TTC549 (cell line): ENCODE data around the gene BFSP1.

Experiments
- FAIRE-seq: peaks from 2 replicates; lab custom pipeline; 2012; peaks lifted over from hg19 to GRCh38; lab: Jason Lieb, UNC

BFSP1 gene

DNA sequence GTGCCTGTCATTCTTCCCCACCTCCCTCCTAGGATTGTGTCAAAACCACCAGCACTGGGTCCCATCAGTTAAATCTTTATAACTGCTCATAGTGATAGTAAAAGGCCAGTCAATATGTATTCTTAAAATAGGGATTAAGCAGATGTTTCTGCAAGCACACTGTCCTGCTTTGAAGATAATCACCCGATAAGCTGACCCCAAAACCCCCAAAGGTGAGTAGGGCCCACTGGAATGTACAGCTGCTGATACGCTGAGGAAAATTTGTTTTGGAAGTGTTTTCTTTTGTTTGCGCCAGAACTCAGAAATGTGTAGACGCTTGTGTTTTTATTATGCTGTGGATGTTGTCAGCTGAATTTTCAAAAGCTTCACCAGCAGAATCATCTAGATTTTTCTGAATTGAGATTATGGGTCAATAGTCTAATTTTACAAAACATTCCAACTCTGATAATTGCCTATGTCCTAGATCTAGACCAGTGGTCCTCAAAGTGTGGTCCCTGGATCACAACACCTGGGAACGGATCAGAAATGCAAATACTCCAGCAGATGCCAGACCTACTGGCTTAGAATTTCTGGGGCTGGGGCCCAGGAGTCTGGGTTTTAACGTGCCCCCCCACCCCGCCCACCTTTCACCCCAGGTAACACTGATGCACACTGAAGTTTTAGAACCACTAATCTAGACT lies 11.4 kb downstream of the BFSP1 start:
- no peak for FAIRE-seq

DNA sequence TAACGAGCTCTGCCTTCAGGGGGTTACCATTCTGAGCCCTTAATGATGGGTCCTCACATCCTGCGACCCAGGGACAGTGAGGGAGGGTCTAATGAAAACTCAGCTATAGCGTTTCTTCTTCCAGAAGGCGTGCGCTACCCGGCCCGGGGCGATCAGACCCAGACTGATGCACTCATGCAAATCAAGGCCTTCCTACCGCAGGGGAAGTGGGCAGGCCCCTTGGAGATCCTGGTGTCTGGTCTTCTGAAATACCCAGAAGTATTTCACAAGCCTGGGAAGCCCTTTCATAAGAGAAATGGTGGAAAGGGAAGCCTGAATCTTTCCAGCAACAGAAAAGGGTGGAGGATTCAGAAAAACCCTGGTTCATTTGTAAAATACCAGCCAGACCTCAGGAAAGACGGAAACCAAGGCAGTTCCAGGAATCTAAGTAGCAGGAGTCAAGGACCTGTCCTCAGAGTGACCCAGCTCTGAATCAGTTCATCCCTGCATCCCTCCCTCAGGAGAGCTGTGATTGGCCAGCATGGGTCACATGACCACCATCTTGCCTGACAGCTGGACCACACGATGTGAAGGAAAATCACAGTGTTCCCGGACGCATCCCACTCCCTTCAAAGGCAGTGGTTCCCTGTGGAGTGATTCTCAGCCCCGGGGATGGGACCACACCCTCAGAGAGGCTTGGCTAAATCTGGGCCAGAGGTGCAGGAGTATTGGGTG lies 12.7 kb downstream of the BFSP1 start:
- no peak for FAIRE-seq

DNA sequence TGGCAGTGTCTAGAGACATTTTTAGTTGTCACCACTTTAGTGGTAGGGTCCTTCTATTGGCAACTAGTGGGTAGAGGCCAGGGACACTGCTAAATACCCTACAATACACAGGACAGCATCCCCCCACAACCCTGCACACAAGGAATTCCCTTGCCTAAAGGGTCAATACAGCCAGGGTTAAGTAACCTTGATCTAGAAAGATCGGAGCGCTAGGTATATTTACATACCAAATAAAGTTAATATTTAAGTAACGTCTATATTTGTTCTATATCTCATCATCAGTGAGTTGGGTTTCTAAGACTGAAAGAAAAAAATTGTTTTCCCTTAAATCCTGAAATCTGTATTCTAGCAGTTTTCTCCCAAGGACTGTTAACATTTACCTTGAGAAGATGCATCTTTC lies 16.1 kb downstream of the BFSP1 start:
- no peak for FAIRE-seq

DNA sequence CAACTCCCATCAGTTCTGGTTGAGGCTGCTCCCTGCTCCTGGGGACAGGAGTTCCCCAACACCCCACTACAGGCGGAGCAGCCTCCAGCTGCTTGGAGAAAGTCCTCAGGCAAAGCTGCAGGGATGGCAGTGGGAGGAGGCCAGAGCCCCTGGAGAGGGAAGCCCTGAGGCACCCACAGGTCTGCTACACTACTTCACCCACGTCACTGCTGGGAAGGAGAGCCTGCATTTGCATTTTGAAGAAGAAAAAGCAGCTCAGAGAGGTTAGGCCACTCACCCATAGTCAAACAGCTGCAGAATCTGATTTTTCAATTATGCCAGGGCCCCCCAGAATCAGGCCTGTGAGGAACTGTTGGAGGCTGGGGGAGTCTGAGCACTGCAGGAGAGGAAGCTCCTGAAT lies 17.2 kb downstream of the BFSP1 start:
- no peak for FAIRE-seq

DNA sequence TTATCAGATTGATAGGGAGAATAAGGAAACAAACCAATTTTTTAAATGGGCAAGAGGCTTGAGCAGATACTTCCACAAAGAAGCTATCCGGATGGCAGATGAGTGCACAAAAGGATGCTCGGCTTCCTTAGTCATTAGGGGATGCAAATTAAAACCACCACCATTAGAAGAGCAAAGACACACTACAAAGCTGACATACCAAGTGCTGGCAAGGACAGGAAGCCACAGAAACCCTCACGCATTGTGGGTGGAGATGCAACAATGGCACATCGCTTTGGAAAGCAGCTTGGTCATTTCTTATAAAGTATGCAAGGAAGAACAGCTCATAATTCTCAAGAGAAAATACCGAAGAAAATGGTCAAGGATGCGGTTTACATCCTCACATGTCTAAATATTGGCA lies 19.8 kb downstream of the BFSP1 start:
- FAIRE-seq: no peak

DNA sequence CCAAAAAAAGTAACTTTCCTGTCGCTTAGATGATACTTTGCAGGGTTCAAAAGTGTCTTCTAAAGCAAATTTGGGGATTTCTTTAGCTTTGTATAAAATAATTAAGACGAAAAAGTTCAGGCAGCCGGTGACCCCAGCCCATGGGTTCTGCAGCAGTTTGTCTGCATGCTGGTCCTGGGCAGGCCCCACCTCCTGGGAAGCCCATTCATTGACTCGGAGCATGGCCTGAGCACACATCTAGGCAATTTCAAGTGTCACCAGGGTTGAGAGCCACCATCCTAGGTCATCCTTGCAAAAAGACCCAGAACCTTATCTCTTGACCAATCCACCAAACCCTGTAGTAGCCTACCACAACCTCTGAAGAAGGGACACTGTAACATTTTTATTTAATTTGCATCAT lies 20.6 kb downstream of the BFSP1 start:
- no peak for FAIRE-seq

DNA sequence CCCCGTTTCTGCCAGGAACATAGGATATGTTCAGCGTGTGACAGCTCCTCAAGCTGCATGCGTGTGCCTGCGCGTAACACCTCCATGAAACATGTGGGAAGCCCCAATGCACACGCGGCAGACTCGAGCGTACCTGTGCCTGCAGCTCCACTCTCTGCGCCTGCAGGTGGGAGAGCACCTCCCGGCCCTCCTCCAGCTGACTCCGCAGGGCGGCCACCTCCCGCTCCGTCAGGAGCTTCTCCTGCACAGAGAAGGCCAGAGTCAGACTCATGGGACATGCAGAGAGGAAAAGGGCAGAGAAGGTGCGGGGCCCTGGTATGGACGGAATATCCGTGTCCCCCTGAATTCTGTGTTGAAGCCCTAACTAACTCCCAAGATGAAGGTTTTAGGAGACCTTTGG lies 22.4 kb downstream of the BFSP1 start:
- no peak for FAIRE-seq

DNA sequence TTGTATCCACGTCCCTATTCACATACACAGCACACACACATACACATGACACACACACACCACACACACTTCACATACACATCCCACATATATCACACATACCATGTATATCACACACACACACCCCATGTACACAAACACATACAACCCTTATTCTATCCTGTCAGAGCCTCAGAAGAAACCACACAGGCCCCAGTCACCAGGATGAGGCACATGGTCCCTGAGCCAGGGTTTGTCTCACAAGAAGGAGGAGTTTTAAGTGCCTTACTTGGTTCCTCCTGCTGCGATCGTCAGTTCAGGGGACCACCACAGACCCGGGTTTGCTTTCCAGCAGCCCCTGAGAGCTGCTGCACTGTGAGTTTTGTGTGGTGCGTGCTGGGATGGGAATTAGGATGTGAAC lies 23.6 kb downstream of the BFSP1 start:
- FAIRE-seq: no peak

DNA sequence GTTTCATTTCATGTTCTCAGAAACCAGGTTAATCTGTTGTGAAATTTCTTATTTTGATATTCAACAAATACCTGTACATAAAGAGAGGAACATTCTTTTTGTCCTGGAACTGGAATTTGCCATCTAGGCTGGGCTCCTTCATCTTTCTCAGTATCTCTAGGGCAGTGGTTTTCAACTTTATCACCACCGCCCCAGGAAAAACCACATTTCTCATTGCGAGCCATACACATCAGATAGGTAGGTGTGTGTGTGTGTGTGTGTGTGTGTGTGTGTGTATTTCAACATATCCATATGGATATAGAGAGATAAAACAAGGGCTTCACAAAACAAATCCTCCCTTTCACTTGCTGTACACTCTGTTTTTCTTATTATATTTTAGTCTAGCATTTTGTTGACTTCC lies 24.1 kb downstream of the BFSP1 start:
- no peak for FAIRE-seq

DNA sequence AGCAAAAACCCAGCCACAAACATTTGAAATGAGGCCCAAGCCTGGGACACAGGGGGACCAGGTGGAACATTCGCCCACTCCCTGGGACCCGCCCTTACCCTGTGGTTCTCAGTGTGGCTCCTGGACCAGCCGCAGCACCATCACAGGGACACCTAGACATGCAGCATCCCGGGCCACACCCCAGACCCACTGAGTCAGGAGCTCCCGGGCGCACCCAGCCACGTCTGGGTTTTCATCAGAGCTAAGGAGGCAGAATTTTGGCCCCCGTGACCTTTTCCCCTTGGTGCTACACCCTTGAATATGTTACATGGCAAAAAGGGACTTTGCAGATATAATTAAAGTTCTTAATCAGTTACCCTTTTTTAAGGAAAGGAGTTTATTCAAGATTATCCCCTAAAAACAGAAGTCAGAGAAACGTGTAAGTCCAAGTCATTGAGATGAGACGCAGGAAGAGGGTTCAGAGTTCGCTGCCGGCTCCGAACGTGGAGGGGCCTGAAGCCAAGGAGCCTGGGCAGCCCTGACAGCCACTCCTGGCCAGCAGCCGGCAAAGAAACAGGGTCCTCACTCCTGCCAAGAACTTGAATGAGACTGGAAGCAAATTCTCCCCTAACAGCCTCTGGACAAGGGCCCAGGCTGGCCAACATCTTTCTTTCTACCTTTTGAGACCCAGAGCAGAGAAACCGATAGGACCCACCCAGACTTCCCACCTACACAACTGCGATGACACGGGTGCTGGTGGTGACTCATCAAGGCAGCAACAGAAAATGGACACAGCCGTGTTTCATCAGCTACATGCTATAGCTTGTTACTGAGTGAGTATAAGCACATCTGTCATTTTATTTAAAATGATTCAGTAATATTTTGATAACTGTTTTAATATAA lies 25.3 kb downstream of the BFSP1 start:
- no peak for FAIRE-seq

DNA sequence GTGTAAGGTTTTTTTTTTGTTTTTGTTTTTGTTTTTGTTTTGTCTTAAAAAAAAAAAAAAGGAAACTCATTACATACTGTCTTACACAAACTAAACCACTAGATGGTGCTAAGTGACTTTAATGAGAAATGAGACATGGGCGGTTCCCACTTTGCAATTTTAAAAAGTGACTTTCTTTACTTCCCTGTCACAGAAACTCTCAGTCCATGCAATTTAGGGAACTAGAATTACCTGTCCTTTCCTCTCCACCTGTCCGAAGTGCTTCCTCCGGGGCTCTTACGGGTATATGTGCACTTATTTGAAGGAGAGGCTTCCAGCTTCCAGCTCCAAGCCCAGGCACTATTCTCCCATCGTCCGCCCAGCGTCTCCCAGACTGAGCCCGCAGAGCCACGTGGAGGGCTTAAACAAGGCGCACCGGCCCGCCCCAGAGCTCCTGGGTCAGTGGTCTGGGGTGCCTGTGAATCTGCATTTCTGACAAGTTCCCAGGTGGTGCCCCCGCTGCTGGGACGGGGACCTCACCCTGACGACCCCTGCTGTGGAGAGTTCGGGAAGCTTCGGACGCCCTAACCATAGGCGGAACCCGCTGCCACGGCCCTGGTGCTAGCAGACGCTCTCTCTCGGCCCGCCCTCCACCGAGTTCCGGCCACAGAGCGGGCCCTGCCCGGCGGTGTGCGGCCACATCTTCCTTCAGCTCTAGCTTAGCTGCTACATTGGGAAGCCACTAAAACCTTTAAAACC lies 26.1 kb downstream of the BFSP1 start:
- FAIRE-seq: peak; percentile 82

DNA sequence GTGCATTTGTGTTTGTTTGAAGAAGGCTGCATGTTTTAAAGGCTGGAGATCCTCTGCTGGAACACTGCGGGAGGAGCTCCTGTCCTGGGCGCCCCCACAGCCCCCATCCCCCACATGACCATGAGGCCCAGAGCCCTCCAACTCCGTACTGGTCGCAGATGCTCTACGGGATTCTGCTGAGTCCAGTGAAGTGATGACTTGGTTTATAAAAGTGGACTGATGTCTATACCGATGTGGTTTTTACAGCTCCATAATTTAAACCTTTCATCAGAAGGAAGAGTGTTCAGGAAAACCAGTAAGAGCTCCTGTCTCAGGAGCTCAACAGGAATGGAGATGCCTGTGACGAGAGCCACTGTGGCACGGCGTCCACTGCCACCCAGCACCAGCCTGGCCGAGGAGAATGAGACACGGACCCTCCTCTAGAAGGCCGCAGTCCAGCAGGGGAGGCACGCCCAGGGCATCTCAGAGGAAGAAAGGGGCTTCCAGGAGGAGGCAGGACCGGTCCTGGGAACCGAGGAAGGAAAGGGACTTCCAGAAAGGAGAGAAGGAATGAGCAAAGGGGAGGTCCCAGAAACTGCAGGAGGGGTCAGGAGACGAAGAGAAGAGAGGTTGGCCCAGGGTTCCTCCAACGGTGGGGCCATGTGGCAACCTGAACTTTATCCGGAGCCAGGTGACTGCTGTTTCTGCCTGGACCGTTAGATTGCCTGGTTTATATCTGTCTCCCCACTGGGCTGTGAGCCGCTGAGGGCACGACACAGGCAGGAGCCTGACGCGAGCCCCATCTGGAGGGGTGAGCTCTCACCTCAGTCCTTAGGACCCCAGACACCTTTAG lies 26.9 kb downstream of the BFSP1 start:
- FAIRE-seq: no peak

DNA sequence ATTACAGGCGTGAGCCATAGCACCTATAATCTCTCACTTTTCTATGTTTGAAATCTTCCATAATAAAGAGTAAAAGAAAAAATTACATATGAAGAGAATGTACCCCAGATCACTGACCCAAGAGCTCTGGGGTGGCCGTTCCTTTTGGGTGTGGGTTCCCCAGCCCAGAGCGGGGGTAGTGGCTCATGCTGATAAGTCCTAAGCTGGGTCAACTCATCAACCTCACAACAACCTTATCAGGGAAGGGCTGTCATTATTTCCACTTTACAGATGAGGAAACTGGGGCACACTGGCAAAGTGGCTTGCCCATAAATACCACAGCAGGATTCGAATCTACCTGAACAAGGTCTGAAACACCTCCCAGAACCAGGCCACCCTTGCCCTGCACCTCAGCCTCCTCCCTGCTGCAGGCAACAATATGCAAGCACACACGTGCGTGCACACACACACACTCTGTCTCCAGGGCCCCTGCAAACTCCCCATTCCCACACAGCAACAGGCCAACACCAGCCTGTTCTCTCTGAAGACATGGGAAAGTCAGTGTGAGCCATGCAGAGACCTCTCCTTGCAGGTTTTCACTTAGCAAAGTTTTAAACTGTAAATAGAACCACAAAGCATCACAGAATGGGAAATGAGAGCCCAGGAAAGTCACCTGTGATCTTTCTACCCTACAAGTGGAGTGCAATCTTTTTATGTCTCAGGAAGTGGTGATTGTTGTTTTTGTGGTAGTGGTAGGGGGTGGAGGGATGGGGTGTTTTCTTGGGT lies 27.7 kb downstream of the BFSP1 start:
- no peak for FAIRE-seq

DNA sequence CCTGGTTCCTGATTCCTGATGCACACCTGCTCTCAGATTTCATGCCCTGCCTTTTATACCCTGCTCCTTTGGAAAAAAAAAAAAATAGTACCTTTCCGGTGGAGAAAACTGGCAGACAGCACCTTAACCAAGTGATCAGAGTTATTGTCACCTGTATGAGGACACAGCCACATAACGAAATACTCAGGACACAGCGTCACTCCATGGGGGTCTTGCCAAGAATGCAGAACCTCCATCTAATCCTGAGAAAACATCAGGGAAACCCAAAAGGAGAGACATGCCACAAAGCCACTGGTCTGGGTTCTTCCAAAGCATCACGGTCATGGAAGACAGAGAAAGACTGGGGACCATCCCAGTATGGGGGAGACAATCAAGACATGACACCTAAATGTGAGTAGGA lies 29.1 kb downstream of the BFSP1 start:
- FAIRE-seq: no peak

DNA sequence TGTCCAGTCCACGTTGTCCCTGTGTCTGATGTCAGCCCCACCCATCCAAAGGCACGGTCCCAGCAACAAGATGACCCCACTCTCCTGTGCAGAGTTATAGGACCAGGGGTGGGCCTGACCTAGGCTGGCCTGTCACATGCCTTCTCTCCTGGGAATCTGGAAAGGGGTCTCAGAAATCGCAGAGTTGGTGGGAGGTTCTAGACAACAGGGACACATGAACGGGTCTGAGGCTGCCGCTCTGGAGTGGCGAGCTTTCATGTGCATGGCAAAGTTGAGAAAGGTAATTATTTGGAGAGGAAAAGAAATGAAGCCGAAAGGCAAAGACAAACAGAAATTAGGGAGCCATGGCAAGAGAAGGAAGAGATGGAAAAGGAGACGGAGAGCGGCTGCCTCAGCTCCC lies 29.5 kb downstream of the BFSP1 start:
- FAIRE-seq: no peak

DNA sequence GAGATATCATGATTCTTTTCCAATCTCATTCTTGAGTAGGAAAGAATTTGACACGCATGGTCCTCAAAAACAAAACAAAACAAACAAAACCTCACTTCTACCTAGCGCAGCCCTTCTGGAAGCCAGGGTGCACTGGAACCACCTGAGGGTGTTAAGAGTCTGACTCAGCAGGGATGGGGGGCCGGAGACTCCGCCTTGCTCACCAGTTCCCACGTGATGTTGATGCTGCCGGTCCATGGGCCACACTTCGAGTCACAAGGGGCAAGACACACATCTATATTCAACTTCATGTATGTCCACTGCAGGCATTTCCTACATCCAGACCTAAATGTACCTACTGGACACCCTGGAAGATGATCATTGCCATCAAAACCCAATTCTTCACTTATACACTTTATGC lies 30.4 kb downstream of the BFSP1 start:
- FAIRE-seq: no peak

DNA sequence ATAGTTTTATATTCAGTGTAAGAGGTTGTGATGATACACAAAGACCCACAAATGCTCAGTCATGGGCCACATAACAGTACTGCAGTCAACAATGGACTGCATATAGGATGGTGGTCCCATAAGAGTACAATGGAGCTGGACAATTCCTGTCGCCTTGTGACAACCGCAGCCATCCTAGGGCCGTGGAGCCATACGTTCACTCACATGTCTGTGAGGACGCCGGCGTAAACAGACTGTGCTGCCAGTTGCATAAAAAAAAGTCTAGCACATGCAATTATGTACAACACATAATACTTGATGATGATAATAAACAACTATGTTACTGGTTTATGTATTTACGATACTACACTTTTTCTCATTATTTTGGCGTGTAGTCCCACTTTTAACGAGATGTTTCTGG lies 30.9 kb downstream of the BFSP1 start:
- FAIRE-seq: no peak

DNA sequence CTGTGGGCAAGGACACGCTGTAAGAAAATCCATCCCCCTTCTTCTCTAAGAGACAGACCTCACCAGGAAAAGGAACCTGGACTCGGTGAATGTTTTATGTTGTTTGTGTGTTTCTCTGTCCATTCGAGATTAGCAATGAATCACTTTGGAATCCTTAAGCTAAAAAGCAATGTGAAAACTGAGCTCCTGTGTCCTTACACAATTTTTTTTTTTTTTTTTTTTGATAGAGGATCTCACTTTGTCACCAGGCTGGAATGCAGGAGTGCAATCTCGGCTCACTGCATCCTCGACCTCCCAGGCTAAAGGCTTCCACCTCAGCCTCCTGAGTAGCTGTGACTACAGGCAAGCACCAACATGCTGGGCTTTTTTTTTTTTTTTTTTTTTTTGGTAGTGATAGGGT lies 32.1 kb downstream of the BFSP1 start:
- no peak for FAIRE-seq

DNA sequence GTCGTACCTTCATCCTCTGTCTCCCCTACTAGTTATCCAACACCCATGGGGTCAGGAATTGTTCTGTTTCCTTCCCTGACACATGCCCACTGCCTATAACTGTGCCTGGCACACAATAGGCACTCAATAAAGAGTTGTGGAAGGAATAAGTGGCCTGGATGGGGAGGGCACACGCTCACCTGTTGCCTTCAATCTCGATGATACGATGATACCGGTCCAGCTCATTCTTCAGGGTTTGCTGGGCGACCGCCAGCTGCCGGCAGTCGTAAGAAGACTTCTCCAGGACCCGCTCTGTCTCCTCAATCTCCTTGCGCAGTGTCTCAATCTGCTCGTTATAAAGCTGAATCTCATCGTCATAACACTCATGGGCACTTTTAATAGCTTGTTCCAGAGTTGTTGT lies 32.5 kb downstream of the BFSP1 start:
- no peak for FAIRE-seq

DNA sequence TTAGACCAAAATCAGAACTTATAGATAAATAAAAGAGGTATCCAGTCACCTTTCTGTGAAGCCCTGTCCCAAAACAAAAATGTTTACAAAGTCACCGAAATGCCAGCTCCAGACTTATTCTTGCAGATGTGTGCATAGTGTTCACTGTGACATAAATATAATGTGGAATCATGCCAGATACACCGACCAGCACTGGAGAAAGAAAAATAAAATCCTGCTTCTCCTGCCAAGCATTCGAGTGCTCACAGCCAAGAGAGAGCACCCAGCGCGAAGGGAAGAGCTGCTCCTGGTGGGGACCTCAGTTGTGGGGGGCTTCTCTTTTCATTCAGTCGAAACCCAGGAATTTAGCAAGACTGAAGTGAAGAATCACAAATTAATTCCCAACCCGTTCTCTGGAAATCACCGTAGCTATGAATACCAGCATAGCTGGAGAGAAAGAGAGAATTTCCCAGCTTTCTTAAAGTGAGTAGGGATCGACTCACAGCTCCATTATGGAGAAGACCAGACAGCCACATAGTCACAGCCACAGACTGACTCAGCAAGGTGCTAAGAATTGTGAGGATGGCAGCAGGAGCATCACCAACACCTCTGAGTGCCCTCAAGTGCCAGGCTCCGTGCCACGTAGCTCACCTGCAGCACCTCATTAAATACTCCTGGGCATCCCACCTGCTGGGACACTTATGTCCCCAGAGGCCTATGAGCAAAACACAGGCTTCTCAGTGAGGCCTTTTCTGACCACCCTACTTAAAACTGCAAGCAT lies 33.2 kb downstream of the BFSP1 start:
- FAIRE-seq: no peak
